CD8-positive, alpha-beta memory T cell (primary cell): ENCODE data around the gene HRCT1. TPM values are rescaled to one million over a fixed set of nuclear protein-coding genes. Genes with fewer than 3 reads are reported as not detected.

Experiments
- CTCF ChIA-PET: fragments of 350-600 bp; sonication (Branson Sonifier 250); formaldehyde crosslinking; loops from one replicate; lab custom pipeline; 2021; ENCODE audit warnings: antibody characterized with exemption; lab: Charles Lee
- POLR2A ChIA-PET: fragments of 350-600 bp; sonication (Branson Sonifier 250); formaldehyde crosslinking; loops from one replicate; lab custom pipeline; 2021; ENCODE audit warnings: antibody characterized with exemption; lab: Charles Lee
- DNase-seq, 5 donors: peaks; one replicate each; pipeline versions ENCODE4 v3.0.0 to v3.0.0-alpha.2; 2020 to 2022; ENCODE audit warnings: mixed read lengths in 1 of 5
- H3K27ac ChIP-seq: one replicate; pipeline ENCODE4 v1.7.0; 2013; ENCODE audit warnings: low read depth, mild to moderate bottlenecking, low read length, moderate library complexity
- H3K27me3 ChIP-seq: 2 replicates; pipeline ENCODE4 v1.7.0; 2013; ENCODE audit warnings: low read length, mild to moderate bottlenecking; ENCODE audit not compliant: insufficient read depth, poor library complexity, severe bottlenecking
- H3K36me3 ChIP-seq: 2 replicates; pipeline ENCODE4 v1.7.0; 2013; ENCODE audit warnings: mild to moderate bottlenecking, low read length, moderate library complexity; ENCODE audit not compliant: insufficient read depth
- H3K4me1 ChIP-seq: 2 replicates; pipeline ENCODE4 v1.7.0; 2013; ENCODE audit warnings: mild to moderate bottlenecking, low read length, moderate library complexity; ENCODE audit not compliant: insufficient read depth
- H3K4me3 ChIP-seq: 2 replicates; pipeline ENCODE4 v1.7.0; 2013; ENCODE audit warnings: mild to moderate bottlenecking, low read length
- H3K9me3 ChIP-seq: 2 replicates; pipeline ENCODE4 v1.7.0; 2013; ENCODE audit warnings: mild to moderate bottlenecking, low read length
- H3K27ac Mint-ChIP-seq, 8 donors: one replicate each; pipeline ENCODE4 v1.8.0; 2020 to 2021; ENCODE audit warnings: mixed read lengths in 8 of 8, mild to moderate bottlenecking in 6 of 8, inconsistent platforms in 3 of 8, moderate library complexity in 3 of 8
- H3K27me3 Mint-ChIP-seq, 2 donors: one replicate each; pipeline ENCODE4 v1.8.0; 2020 to 2021; ENCODE audit warnings: mixed read lengths in 2 of 2, mild to moderate bottlenecking in 1 of 2, moderate library complexity in 1 of 2
- H3K36me3 Mint-ChIP-seq, 3 donors: one replicate each; pipeline ENCODE4 v1.8.0; 2020 to 2021; ENCODE audit warnings: mixed read lengths in 3 of 3, inconsistent platforms in 1 of 3, mild to moderate bottlenecking in 1 of 3
- H3K4me1 Mint-ChIP-seq, 3 donors: one replicate each; pipeline ENCODE4 v1.8.0; 2020 to 2021; ENCODE audit warnings: mixed read lengths in 3 of 3, inconsistent platforms in 1 of 3, mild to moderate bottlenecking in 1 of 3
- H3K4me3 Mint-ChIP-seq, 7 donors: one replicate each; pipeline ENCODE4 v1.8.0; 2020 to 2021; ENCODE audit warnings: mixed read lengths in 7 of 7, mild to moderate bottlenecking in 6 of 7, moderate library complexity in 4 of 7, inconsistent platforms in 2 of 7
- H3K9me3 Mint-ChIP-seq, 5 donors: one replicate each; pipeline ENCODE4 v1.8.0; 2020 to 2022; ENCODE audit warnings: mixed read lengths in 5 of 5, mild to moderate bottlenecking in 3 of 5, moderate library complexity in 2 of 5, inconsistent platforms in 1 of 5
- polyA plus RNA-seq: library from polyadenylated mRNA; unstranded; fragments of 300-500 nt; fragmentation: Illumina TruSeq; gene quantifications from one replicate; pipeline ENCODE4 v1.2.3, GENCODE V29; 2021
- total RNA-seq, 2 experiments: library from RNA; stranded (reverse); gene quantifications; one replicate each; pipeline ENCODE4 v1.2.3, GENCODE V29; 2021

HRCT1 gene
- total and polyA plus RNA-seq, 3 experiments from 2014 or later: not detected

DNA sequence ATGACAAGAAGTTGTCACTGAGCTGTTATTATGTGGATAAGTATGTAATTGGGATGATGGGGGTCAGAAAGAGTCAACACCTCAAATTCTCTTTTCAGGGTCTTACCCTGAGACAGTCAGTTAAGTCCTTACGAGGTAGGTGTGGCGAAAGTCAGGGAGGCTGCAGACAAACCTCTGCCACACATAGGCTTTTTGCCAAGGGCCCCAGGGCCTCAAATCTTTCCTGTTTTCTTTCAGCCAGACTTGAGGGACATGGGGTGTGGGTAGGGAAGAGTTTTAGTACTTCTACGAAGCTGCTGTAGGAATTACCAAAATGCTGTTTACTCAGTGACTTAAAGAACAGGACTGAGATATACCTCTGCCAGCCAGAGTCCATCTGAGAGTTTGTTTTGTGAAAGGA is 38.2 kb downstream of the HRCT1 start:
- Histone ChIP-seq H3K27ac (no peak overlapping the region), H3K4me1 (peaks cover 71% of the 10 kb centered on the region), H3K4me3 (no peak overlapping the region), H3K36me3 (no peaks in the 10 kb centered on the region), H3K27me3 (no peaks in the 10 kb centered on the region), H3K9me3 (no peaks in the 10 kb centered on the region)
- CTCF ChIA-PET: interaction anchor here (1.3 to 2.9 kb wide), 5 partner anchors 12 to 158 kb away, joined by 3 to 27 read pairs (median 7); no protein-coding TSS in a partner anchor
- Mint-ChIP-seq H3K4me3 (no peak overlapping the region), H3K9me3 (no peaks in the 10 kb centered on the region), H3K36me3 (no peaks in the 10 kb centered on the region), H3K4me1 (peaks cover 30 to 36% (median 34%) of the 10 kb centered on the region in 3 donors), H3K27me3 (peaks cover 0 to under 1% of the 10 kb centered on the region in 2 donors), H3K27ac (peak overlapping the region in 1 of 8 donors; percentile 20)
- POLR2A ChIA-PET: no interaction called here
- no peak for DNase-seq

DNA sequence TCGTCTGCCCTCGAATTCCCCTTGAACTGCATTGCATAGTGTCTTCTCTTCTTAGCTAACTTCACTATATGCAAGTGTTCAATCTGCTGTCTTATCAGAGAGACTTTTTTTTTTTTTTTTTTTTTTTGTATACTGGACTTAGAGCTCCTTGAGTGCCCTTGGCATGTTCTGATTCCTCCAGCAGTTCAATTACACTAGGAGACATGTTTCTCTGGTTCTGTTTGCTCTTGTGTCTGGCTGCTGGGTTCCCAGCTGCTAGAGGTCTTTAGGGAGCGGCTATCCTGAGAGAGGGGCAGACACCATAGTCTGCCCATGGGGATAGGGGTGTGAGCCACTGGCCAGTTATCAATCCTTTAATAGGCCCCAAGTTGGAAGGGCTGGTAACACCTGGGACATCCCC is 38.8 kb downstream of the HRCT1 start:
- H3K4me1 Mint-ChIP-seq: peaks cover 27 to 32% (median 30%) of the 10 kb centered on the region in 3 donors
- H3K27ac Mint-ChIP-seq: peak overlapping the region in 2 of 8 donors; percentile 5 to 65
- peaks cover 3 to 5% of the 10 kb centered on the region in 2 donors for H3K27me3 Mint-ChIP-seq
- no peaks in the 10 kb centered on the region for H3K36me3 ChIP-seq
- peak overlapping the region in 1 of 7 donors; percentile 56 for H3K4me3 Mint-ChIP-seq
- H3K4me1 ChIP-seq: peaks cover 68% of the 10 kb centered on the region
- H3K9me3 Mint-ChIP-seq: no peaks in the 10 kb centered on the region
- DNase-seq: no peak
- no peaks in the 10 kb centered on the region for H3K9me3 ChIP-seq
- H3K27ac ChIP-seq: no peak overlapping the region
- no peaks in the 10 kb centered on the region for H3K36me3 Mint-ChIP-seq
- POLR2A ChIA-PET: interaction anchor here (0.6 kb wide), 1 partner anchor 216 kb away, joined by 3 read pairs; no protein-coding TSS in a partner anchor
- CTCF ChIA-PET: interaction anchor here (0.9 to 2.9 kb wide), 9 partner anchors 10 to 158 kb away, joined by 3 to 27 read pairs (median 4); partner anchors contain the start of gene SPAAR
- H3K4me3 ChIP-seq: no peak overlapping the region
- no peaks in the 10 kb centered on the region for H3K27me3 ChIP-seq

GRCh38 chr9:35945341-35946018 is 39.5 kb downstream of the HRCT1 start:
- Histone ChIP-seq H3K4me3 (no peak overlapping the region), H3K4me1 (peaks cover 62% of the 10 kb centered on the region), H3K27me3 (no peaks in the 10 kb centered on the region), H3K36me3 (no peaks in the 10 kb centered on the region), H3K27ac (no peak overlapping the region), H3K9me3 (no peaks in the 10 kb centered on the region)
- Mint-ChIP-seq H3K36me3 (no peaks in the 10 kb centered on the region), H3K4me3 (peak overlapping the region in 2 of 7 donors; percentile 13 to 32), H3K9me3 (no peaks in the 10 kb centered on the region), H3K27me3 (peaks cover 3 to 9% of the 10 kb centered on the region in 2 donors), H3K27ac (no peak overlapping the region), H3K4me1 (peaks cover 21 to 25% (median 24%) of the 10 kb centered on the region in 3 donors)
- POLR2A ChIA-PET: interaction anchor here (0.6 kb wide), 1 partner anchor 216 kb away, joined by 3 read pairs; no protein-coding TSS in a partner anchor
- peak; percentile 26 to 61 (median 35) for DNase-seq
- CTCF ChIA-PET: interaction anchor here (0.9 to 2.9 kb wide), 13 partner anchors 9 to 159 kb away, joined by 3 to 27 read pairs (median 4); partner anchors contain the start of gene SPAAR

DNA sequence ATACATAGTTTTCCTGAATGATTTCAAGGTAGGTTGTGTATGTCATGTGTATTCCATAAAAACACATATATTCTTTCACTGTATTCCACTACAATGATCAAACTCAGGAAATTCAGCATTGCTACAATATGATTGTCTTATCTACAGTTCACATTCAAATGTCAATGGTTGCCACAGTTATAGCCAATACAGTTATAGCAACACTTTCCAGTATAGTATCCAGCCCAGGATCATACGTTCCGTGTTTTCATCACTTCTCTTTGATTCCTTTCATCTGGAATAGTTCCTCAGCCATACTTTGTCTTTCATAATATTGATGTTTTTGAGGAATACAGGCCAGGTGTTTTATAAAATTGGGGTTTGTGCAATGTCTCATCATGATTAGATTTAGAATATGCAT is 42.4 kb downstream of the HRCT1 start:
- peaks cover 9 to 14% of the 10 kb centered on the region in 2 donors for H3K27me3 Mint-ChIP-seq
- no peaks in the 10 kb centered on the region for H3K36me3 ChIP-seq
- no peak overlapping the region for H3K27ac Mint-ChIP-seq
- no peaks in the 10 kb centered on the region for H3K9me3 ChIP-seq
- H3K27ac ChIP-seq: no peak overlapping the region
- no peaks in the 10 kb centered on the region for H3K9me3 Mint-ChIP-seq
- peaks cover 8 to 12% (median 10%) of the 10 kb centered on the region in 3 donors for H3K4me1 Mint-ChIP-seq
- ChIA-PET CTCF (interaction anchor here (1.3 kb wide), 1 partner anchor 60 kb away, joined by 3 read pairs; no protein-coding TSS in a partner anchor), POLR2A (no interaction called here)
- no peak overlapping the region for H3K4me3 ChIP-seq
- no peaks in the 10 kb centered on the region for H3K27me3 ChIP-seq
- peaks cover 32% of the 10 kb centered on the region for H3K4me1 ChIP-seq
- no peak for DNase-seq
- no peaks in the 10 kb centered on the region for H3K36me3 Mint-ChIP-seq
- H3K4me3 Mint-ChIP-seq: no peak overlapping the region

DNA sequence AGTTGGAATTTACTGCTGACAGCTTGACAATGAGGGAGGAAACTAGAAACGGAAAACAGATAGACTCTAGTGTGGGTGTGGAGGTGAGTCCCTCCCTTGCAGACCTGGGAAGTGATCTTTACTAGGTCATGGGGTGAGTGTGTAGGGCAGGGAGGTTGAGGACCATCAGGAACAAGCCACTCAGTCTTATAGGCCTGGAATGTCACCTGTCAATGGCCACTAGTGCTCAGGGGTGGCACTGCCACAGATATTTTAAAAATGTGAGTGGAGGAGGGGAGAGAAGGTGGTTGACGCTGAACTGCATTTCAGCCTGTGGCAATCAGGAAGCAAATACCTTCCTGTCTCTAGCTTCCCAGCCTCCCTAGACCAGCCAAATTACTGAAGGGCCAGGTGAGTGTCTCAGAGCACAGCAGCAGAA is 42.9 kb downstream of the HRCT1 start:
- ChIA-PET CTCF (interaction anchor here (1.3 kb wide), 1 partner anchor 59 kb away, joined by 3 read pairs; no protein-coding TSS in a partner anchor), POLR2A (no interaction called here)
- Mint-ChIP-seq H3K36me3 (no peaks in the 10 kb centered on the region), H3K27ac (no peak overlapping the region), H3K9me3 (no peaks in the 10 kb centered on the region), H3K27me3 (peaks cover 9 to 19% of the 10 kb centered on the region in 2 donors), H3K4me1 (peaks cover 7 to 10% (median 8%) of the 10 kb centered on the region in 3 donors), H3K4me3 (no peak overlapping the region)
- Histone ChIP-seq H3K9me3 (no peaks in the 10 kb centered on the region), H3K27ac (no peak overlapping the region), H3K4me3 (no peak overlapping the region), H3K4me1 (peaks cover 27% of the 10 kb centered on the region), H3K27me3 (no peaks in the 10 kb centered on the region), H3K36me3 (no peaks in the 10 kb centered on the region)
- no peak for DNase-seq

DNA sequence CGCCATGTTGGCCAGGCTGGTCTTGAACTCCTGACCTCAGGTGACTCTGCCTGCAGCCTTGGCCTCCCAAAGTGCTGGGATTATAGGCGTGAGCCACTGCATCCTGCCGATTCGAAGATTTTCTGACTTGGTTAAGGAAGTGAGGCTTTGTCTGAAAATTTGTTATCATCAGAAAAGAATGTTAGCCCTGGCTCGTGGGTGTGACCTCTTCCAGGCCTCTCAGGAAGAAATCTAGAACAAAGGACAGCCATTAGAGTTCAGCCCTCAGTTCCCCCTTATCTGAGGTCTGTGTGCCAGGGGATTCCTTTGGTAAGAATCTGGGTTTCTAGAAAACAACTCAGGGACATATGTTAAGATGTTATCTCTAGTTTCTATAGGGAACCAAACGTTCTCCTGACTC is 45.7 kb downstream of the HRCT1 start:
- H3K4me3 ChIP-seq: no peak overlapping the region
- no peaks in the 10 kb centered on the region for H3K36me3 ChIP-seq
- no peaks in the 10 kb centered on the region for H3K36me3 Mint-ChIP-seq
- H3K4me1 Mint-ChIP-seq: peaks cover 3 to 5% (median 4%) of the 10 kb centered on the region in 3 donors
- H3K27ac ChIP-seq: no peak overlapping the region
- no peaks in the 10 kb centered on the region for H3K9me3 Mint-ChIP-seq
- H3K27me3 Mint-ChIP-seq: peaks cover 12 to 29% of the 10 kb centered on the region in 2 donors
- ChIA-PET CTCF (interaction anchor here (0.8 kb wide), 1 partner anchor 11 kb away, joined by 3 read pairs; no protein-coding TSS in a partner anchor), POLR2A (no interaction called here)
- no peak overlapping the region for H3K4me3 Mint-ChIP-seq
- no peaks in the 10 kb centered on the region for H3K27me3 ChIP-seq
- H3K4me1 ChIP-seq: peaks cover 8% of the 10 kb centered on the region
- DNase-seq: no peak
- no peak overlapping the region for H3K27ac Mint-ChIP-seq
- no peaks in the 10 kb centered on the region for H3K9me3 ChIP-seq

GRCh38 chr9:35952526-35953191 is 46.7 kb downstream of the HRCT1 start:
- no peaks in the 10 kb centered on the region for H3K27me3 ChIP-seq
- H3K27ac ChIP-seq: no peak overlapping the region
- H3K4me3 Mint-ChIP-seq: no peak overlapping the region
- no peaks in the 10 kb centered on the region for H3K9me3 Mint-ChIP-seq
- H3K9me3 ChIP-seq: no peaks in the 10 kb centered on the region
- H3K36me3 Mint-ChIP-seq: no peaks in the 10 kb centered on the region
- H3K4me1 ChIP-seq: peaks cover 8% of the 10 kb centered on the region
- ChIA-PET CTCF (interaction anchor here (0.8 kb wide), 1 partner anchor 10 kb away, joined by 3 read pairs; no protein-coding TSS in a partner anchor), POLR2A (no interaction called here)
- peak overlapping the region in 1 of 8 donors; percentile 37 for H3K27ac Mint-ChIP-seq
- H3K4me1 Mint-ChIP-seq: peaks cover 3 to 5% (median 4%) of the 10 kb centered on the region in 3 donors
- DNase-seq: no peak
- peaks cover 12 to 37% of the 10 kb centered on the region in 2 donors for H3K27me3 Mint-ChIP-seq
- no peaks in the 10 kb centered on the region for H3K36me3 ChIP-seq
- no peak overlapping the region for H3K4me3 ChIP-seq
